Measurements from ENCODE around the gene C16orf89. TPM values are rescaled to one million over a fixed set of nuclear protein-coding genes. Genes with fewer than 3 reads are reported as not detected.

The C16orf89 gene
- total RNA-seq, 1 experiment from 2014 or later = 0.49 TPM

DNA sequence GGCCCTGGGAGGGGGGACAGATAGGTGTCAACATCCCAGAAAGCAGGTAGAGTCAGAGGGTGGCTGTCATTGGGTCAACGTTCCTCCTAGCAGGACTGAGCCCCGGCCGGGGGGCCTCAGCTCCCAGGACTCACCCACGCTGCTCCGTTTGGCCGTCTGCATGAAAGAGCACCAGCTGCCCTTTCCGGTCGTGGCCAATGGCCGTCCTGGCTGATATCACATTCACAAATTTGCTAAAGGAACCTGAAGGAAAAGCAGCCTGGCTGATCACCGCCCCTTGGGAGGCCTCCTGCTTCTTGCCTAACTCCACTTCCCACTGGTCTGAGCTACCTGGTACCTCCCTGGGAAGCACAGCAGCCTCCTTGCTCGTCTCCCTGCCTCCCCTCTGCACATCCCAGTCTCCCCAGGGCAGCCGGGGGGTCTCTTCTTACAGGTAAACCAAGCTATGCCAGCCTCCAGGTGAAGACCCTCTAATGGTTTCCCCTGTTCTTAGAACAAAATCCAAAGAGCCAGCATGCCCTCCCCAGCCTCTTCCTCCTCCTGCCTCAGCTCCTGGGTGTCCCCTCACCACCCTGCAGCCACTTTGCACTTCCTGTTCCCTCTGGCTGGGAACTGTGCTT is 35.4 kb downstream of the C16orf89 start:
- Histone ChIP-seq H3K4me2 (ENCODE audit: low read length) (no peak overlapping the region), H3K36me3 (ENCODE audit: control insufficient read depth in 1 of 2, insufficient read depth in 2 of 2, low read length in 2 of 2) (no peaks in the 10 kb centered on the region; a peak in 1 of 4 replicates), H3K4me1 (ENCODE audit: control insufficient read depth in 1 of 2, insufficient read depth in 2 of 2, low read length in 2 of 2) (peaks cover 10 to 22% of the 10 kb centered on the region in 2 experiments; a peak in 3 of 4 replicates), H4K20me1 (ENCODE audit: insufficient read depth) (no peaks in the 10 kb centered on the region), H2AFZ (ENCODE audit: low read depth, low read length, poor library complexity, severe bottlenecking) (no peak overlapping the region), H3K9me2 (ENCODE audit: insufficient read depth) (no peaks in the 10 kb centered on the region), H3K27me3 (ENCODE audit: insufficient read depth, low read length) (no peaks in the 10 kb centered on the region), H3K9ac (ENCODE audit: low read length) (no peak overlapping the region), H3K9me3 (ENCODE audit: control insufficient read depth in 1 of 2, insufficient read depth in 1 of 2, low read depth in 1 of 2, low read length in 2 of 2) (no peaks in the 10 kb centered on the region), H3K79me2 (ENCODE audit: insufficient read depth, low read length) (0 out of 2 replicates have a peak, but pooled peaks cover 6% of the 10 kb centered on the region), H3K27ac (ENCODE audit: low read depth, low read length) (no peak overlapping the region), H3K4me3 (replicated peaks in 1 of 2; ENCODE audit: low read depth in 1 of 2, low read length in 2 of 2) (no peak overlapping the region)
- BruUV-seq (replicated peaks) = no TSS peak
- TF ChIP-seq ZFX (IDR thresholded peaks at IDR 0.05) (no peak), JUND (IDR thresholded peaks at IDR 0.05) (no peak), SRF (IDR thresholded peaks at IDR 0.05; ENCODE audit: low read depth) (no peak)
- DNase-seq (ENCODE audit: low read depth, low spot score) (no peak), ATAC-seq (no peak)
- POLR2A ChIA-PET = no interaction called here
- RAD21 ChIA-PET (ENCODE audit: low non-redundant PET in 1 of 2, low total read pairs in 2 of 2, uncharacterized antibody in 2 of 2, unreplicated experiment in 2 of 2) = no interaction called here
- CTCF ChIA-PET = no interaction called here
- intact Hi-C loops (cut with micrococcal nuclease) = no loop called here

DNA sequence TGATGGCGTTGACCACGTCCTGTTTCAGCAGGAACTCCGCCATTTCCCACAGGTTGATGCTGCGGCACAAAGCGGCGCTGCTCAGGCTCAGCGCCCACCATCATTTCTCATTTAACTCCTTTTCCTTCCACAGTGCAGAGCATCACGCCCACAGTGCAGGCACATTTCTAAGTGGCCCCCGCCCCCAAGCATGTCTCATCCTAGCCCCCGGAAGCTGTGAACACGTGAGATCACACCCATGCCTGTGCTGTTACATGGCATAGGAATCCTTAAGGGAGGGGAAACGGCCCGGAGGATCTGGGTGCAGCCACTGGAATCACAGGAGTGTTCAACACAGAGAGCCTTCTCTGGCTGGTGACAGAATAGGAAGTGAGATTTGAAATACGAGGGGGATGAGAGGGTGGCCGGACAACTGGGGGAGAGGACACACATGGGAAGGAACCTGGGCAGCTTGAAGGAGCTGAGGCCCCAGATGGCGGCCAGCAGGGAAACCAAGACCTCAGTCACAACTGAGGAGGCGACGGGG is 36.7 kb downstream of the C16orf89 start:
- no peaks in the 10 kb centered on the region for H3K9me2 ChIP-seq (ENCODE audit: insufficient read depth)
- H3K27ac ChIP-seq (ENCODE audit: low read depth, low read length) = no peak overlapping the region
- no peak for DNase-seq (ENCODE audit: low read depth, low spot score)
- BruUV-seq (replicated peaks) = no TSS peak
- H3K27me3 ChIP-seq (ENCODE audit: insufficient read depth, low read length) = no peaks in the 10 kb centered on the region
- intact Hi-C loops (cut with micrococcal nuclease) = loop anchor here (10.0 kb wide), 1 partner anchor 314 kb away; no protein-coding TSS in a partner anchor
- ChIA-PET POLR2A (interaction anchor here (0.6 kb wide), 1 partner anchor 354 kb away, joined by 3 read pairs; no protein-coding TSS in a partner anchor), CTCF (no interaction called here), RAD21 (ENCODE audit: low non-redundant PET in 1 of 2, low total read pairs in 2 of 2, uncharacterized antibody in 2 of 2, unreplicated experiment in 2 of 2) (no interaction called here)
- H3K4me1 ChIP-seq (ENCODE audit: control insufficient read depth in 1 of 2, insufficient read depth in 2 of 2, low read length in 2 of 2) = peaks cover 6 to 15% of the 10 kb centered on the region in 2 experiments; a peak in 3 of 4 replicates
- H3K9me3 ChIP-seq (ENCODE audit: control insufficient read depth in 1 of 2, insufficient read depth in 1 of 2, low read depth in 1 of 2, low read length in 2 of 2) = no peaks in the 10 kb centered on the region
- 0 out of 2 replicates have a peak, but pooled peaks cover 6% of the 10 kb centered on the region for H3K79me2 ChIP-seq (ENCODE audit: insufficient read depth, low read length)
- no peaks in the 10 kb centered on the region; a peak in 1 of 4 replicates for H3K36me3 ChIP-seq (ENCODE audit: control insufficient read depth in 1 of 2, insufficient read depth in 2 of 2, low read length in 2 of 2)
- ATAC-seq = no peak
- H3K4me3 ChIP-seq (replicated peaks in 1 of 2; ENCODE audit: low read depth in 1 of 2, low read length in 2 of 2) = no peak overlapping the region
- H3K4me2 ChIP-seq (ENCODE audit: low read length) = no peak overlapping the region
- H3K9ac ChIP-seq (ENCODE audit: low read length) = no peak overlapping the region
- H2AFZ ChIP-seq (ENCODE audit: low read depth, low read length, poor library complexity, severe bottlenecking) = no peak overlapping the region
- no peaks in the 10 kb centered on the region for H4K20me1 ChIP-seq (ENCODE audit: insufficient read depth)
- TF ChIP-seq JUND (IDR thresholded peaks at IDR 0.05) (no peak), SP1 (IDR thresholded peaks at IDR 0.05; ENCODE audit: low read depth) (no peak), POLR2AphosphoS5 (IDR thresholded peaks at IDR 0.05; ENCODE audit: low read depth, low read length) (no peak), SRF (IDR thresholded peaks at IDR 0.05; ENCODE audit: low read depth) (no peak), ZNF274 (IDR thresholded peaks at IDR 0.05; ENCODE audit: low read depth, low read length) (no peak), SIN3A (IDR thresholded peaks at IDR 0.05; ENCODE audit: low read depth) (no peak), CEBPB (IDR thresholded peaks at IDR 0.05; ENCODE audit: low read depth) (no peak), YY1 (IDR thresholded peaks at IDR 0.05; ENCODE audit: extremely low read depth, insufficient replicate concordance, low read depth, low read length) (no peak), ELF1 (IDR thresholded peaks at IDR 0.05; ENCODE audit: borderline replicate concordance, low read depth) (no peak), TCF7L2 (IDR thresholded peaks at IDR 0.05; ENCODE audit: borderline replicate concordance, extremely low read depth, insufficient read depth, insufficient read length) (no peak), EGR1 (IDR thresholded peaks at IDR 0.05; ENCODE audit: low read depth) (no peak)
- TF ChIP-seq, protein P1, sequence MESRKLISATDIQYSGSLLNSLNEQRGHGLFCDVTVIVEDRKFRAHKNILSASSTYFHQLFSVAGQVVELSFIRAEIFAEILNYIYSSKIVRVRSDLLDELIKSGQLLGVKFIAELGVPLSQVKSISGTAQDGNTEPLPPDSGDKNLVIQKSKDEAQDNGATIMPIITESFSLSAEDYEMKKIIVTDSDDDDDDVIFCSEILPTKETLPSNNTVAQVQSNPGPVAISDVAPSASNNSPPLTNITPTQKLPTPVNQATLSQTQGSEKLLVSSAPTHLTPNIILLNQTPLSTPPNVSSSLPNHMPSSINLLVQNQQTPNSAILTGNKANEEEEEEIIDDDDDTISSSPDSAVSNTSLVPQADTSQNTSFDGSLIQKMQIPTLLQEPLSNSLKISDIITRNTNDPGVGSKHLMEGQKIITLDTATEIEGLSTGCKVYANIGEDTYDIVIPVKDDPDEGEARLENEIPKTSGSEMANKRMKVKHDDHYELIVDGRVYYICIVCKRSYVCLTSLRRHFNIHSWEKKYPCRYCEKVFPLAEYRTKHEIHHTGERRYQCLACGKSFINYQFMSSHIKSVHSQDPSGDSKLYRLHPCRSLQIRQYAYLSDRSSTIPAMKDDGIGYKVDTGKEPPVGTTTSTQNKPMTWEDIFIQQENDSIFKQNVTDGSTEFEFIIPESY (IDR thresholded peaks at IDR 0.05; ENCODE audit: extremely low read depth, insufficient replicate concordance, low read length) = no peak
- TF ChIP-seq, protein P2, sequence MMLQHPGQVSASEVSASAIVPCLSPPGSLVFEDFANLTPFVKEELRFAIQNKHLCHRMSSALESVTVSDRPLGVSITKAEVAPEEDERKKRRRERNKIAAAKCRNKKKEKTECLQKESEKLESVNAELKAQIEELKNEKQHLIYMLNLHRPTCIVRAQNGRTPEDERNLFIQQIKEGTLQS (IDR thresholded peaks at IDR 0.05) = no peak
- TF ChIP-seq, protein P3, sequence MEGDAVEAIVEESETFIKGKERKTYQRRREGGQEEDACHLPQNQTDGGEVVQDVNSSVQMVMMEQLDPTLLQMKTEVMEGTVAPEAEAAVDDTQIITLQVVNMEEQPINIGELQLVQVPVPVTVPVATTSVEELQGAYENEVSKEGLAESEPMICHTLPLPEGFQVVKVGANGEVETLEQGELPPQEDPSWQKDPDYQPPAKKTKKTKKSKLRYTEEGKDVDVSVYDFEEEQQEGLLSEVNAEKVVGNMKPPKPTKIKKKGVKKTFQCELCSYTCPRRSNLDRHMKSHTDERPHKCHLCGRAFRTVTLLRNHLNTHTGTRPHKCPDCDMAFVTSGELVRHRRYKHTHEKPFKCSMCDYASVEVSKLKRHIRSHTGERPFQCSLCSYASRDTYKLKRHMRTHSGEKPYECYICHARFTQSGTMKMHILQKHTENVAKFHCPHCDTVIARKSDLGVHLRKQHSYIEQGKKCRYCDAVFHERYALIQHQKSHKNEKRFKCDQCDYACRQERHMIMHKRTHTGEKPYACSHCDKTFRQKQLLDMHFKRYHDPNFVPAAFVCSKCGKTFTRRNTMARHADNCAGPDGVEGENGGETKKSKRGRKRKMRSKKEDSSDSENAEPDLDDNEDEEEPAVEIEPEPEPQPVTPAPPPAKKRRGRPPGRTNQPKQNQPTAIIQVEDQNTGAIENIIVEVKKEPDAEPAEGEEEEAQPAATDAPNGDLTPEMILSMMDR (IDR thresholded peaks at IDR 0.05 in 2 of 3, conservative IDR thresholded peaks at IDR 0.05 in 1 of 3; ENCODE audit: borderline replicate concordance in 1 of 3, insufficient read depth in 1 of 3, low read depth in 2 of 3, low read length in 2 of 3) = no peak
- TF ChIP-seq, protein P4, sequence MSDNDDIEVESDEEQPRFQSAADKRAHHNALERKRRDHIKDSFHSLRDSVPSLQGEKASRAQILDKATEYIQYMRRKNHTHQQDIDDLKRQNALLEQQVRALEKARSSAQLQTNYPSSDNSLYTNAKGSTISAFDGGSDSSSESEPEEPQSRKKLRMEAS (IDR thresholded peaks at IDR 0.05) = no peak
